Liver (tissue), 9 donors: ENCODE data around the gene ATXN10. TPM values are rescaled to one million over a fixed set of nuclear protein-coding genes. Genes with fewer than 3 reads are reported as not detected.
A peak's percentile ranks its signal among the peaks of the same experiment; 100 is the strongest.

Source experiments
- DNase-seq: peaks from one replicate; pipeline ENCODE4 v3.0.0-alpha.2; 2017; ENCODE audit warnings: low spot score
- H3K27ac ChIP-seq, 2 donors: one replicate each; pipeline ENCODE4 v1.7.0; 2013; ENCODE audit warnings: inconsistent platforms in 2 of 2, low read length in 2 of 2, control low read depth in 1 of 2, low read depth in 1 of 2, mild to moderate bottlenecking in 1 of 2
- H3K27me3 ChIP-seq, 4 donors: one replicate each; pipeline versions ENCODE4 v1.6.1 to v1.7.0; 2013; ENCODE audit warnings: low read length in 3 of 4, inconsistent platforms in 1 of 4, mild to moderate bottlenecking in 1 of 4, moderate library complexity in 1 of 4; ENCODE audit not compliant: control insufficient read depth in 4 of 4, insufficient read depth in 4 of 4
- H3K36me3 ChIP-seq, 4 donors: one replicate each; pipeline versions ENCODE4 v1.6.1 to v1.7.0; 2013; ENCODE audit warnings: low read length in 3 of 4, mild to moderate bottlenecking in 3 of 4, low read depth in 1 of 4, moderate library complexity in 1 of 4; ENCODE audit not compliant: control insufficient read depth in 4 of 4, insufficient read depth in 3 of 4
- H3K4me1 ChIP-seq, 4 donors: one replicate each; pipeline versions ENCODE4 v1.6.1 to v1.7.0; 2013; ENCODE audit warnings: low read length in 3 of 4, mild to moderate bottlenecking in 3 of 4, moderate library complexity in 1 of 4; ENCODE audit not compliant: control insufficient read depth in 4 of 4, insufficient read depth in 4 of 4
- H3K4me3 ChIP-seq, 3 donors: one replicate each; pipeline versions ENCODE4 v1.6.1 to v1.7.0; 2013; ENCODE audit warnings: low read length in 3 of 3, control low read depth in 1 of 3, low read depth in 1 of 3, mild to moderate bottlenecking in 1 of 3
- H3K9ac ChIP-seq, 2 donors: one replicate each; pipeline ENCODE4 v1.7.0; 2013; ENCODE audit warnings: low read length in 2 of 2, mild to moderate bottlenecking in 2 of 2, moderate library complexity in 2 of 2, control low read depth in 1 of 2, low read depth in 1 of 2
- H3K9me3 ChIP-seq, 4 donors: one replicate each; pipeline versions ENCODE4 v1.6.1 to v1.7.0; 2013; ENCODE audit warnings: low read length in 3 of 4; ENCODE audit not compliant: control insufficient read depth in 4 of 4
- FOXA1 ChIP-seq: IDR thresholded peaks from 2 replicates; pipeline ENCODE4 v1.6.1; 2016; ENCODE audit warnings: antibody characterized with exemption
- GABPA ChIP-seq, 2 donors: IDR thresholded peaks in 1 of 2; conservative IDR thresholded peaks in 1 of 2; 2 replicates each; pipeline ENCODE4 v1.6.1; 2016; ENCODE audit warnings: antibody characterized with exemption in 2 of 2, mild to moderate bottlenecking in 1 of 2, moderate library complexity in 1 of 2
- HNF4G ChIP-seq: IDR thresholded peaks from 2 replicates; pipeline ENCODE4 v1.6.1; 2016; ENCODE audit warnings: antibody characterized with exemption
- JUND ChIP-seq, 2 donors: IDR thresholded peaks; 2 replicates each; pipeline ENCODE4 v1.6.1; 2016; ENCODE audit warnings: antibody characterized with exemption in 2 of 2
- RAD21 ChIP-seq, 2 donors: IDR thresholded peaks; 2 replicates each; pipeline ENCODE4 v1.6.1; 2016; ENCODE audit warnings: antibody characterized with exemption in 2 of 2, mild to moderate bottlenecking in 2 of 2
- RXRA ChIP-seq, 2 donors: IDR thresholded peaks; 2 replicates each; pipeline ENCODE4 v1.6.1; 2017 to 2018; ENCODE audit warnings: antibody characterized with exemption in 2 of 2, mild to moderate bottlenecking in 1 of 2
- SP1 ChIP-seq: IDR thresholded peaks from 2 replicates; pipeline ENCODE4 v1.6.1; 2018; ENCODE audit warnings: antibody characterized with exemption, mild to moderate bottlenecking
- TAF1 ChIP-seq: conservative IDR thresholded peaks from 2 replicates; pipeline ENCODE4 v1.6.1; 2016; ENCODE audit warnings: antibody characterized with exemption, mild to moderate bottlenecking
- YY1 ChIP-seq: IDR thresholded peaks from 2 replicates; pipeline ENCODE4 v1.6.1; 2016; ENCODE audit warnings: antibody characterized with exemption, mild to moderate bottlenecking
- WGBS: extraction: QIAGEN DNeasy Blood & Tissue Kit; methylation state at CpG from one replicate; pipeline ENCODE4 v1.1.7; 2013; 5-methylcytosine and 5-hydroxymethylcytosine counted together
- polyA plus RNA-seq, 2 donors: library from polyadenylated mRNA; stranded (reverse) in 1 of 2; unstranded in 1 of 2; fragments of 200-250 nt in 1 of 2; fragments of >200 nt in 1 of 2; fragmentation: Nextera tagmentation in 1 of 2; extraction: Ambion mirVana in 1 of 2; gene quantifications; one replicate each; pipeline versions ENCODE4 v1.2.1 to v1.2.3, GENCODE V29; 2013 to 2015
- total RNA-seq, 2 donors: library from RNA; depleted of rRNA; stranded (reverse); fragments of >200 nt; gene quantifications; one replicate each; pipeline ENCODE4 v1.2.3, GENCODE V29; 2014
- TF ChIP-seq, protein P1 (sequence below): IDR thresholded peaks from 2 replicates; pipeline ENCODE4 v1.6.1; 2016; ENCODE audit warnings: antibody characterized with exemption, mild to moderate bottlenecking
- TF ChIP-seq, protein P2 (sequence below): fragments of 150-350 bp; IDR thresholded peaks from 2 replicates; pipeline ENCODE4 v1.5.1; 2017; ENCODE audit warnings: improper control_type of control experiment, low read depth, low read length; ENCODE audit not compliant: missing input control
- TF ChIP-seq, protein P3 (sequence below): IDR thresholded peaks from 2 replicates; pipeline ENCODE4 v1.6.1; 2016; ENCODE audit warnings: antibody characterized with exemption
- donor health status: healthy.
- donor health status: healthy.
- donor health status: healthy.
- donor health status: healthy.
- donor health status: healthy.

Gene ATXN10
- total and polyA plus RNA-seq, 4 donors = 34.9 to 100 (median 69.7) TPM

DNA sequence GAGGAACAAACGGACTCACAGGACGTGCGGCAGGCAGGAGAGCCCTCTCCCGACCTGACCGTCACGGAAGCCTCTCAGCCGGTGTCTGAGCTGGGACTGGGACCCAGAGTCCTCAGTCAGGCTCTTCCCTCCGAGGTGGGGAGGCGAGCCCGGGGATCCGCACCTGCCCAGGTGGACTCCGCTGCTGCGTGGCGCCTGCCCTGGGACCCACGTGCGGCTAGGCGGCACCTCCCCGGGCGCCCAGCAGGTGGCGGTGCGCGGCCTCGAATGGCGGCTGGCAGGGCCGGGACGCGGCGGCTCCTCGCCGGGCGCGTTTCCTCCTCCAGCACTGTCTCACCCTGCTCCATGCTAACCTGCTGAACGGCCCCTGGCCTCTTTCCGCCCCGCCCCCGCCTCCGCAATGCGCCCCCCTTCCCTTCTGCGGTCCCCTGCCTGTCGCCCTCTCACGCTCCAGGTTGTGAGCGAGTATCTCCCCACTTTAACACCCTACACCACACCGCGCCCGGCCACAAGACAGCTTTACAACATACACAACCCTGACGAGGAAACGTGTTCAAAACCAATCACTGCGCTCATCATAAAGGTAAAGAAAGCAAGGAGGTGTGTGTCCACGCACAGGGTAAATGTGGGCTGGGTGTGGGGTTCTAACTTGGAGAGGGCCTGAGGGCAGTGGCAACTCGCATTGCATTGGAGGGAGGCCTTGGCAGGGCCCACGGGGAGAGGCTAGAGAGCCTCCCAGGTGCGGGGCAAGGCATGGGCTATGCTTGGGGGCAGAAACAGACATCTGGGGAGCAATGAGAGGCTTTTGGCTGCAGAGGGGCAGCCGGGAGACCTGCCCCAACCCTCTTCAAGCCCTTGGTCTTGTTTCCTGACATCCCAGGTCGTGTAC lies 25.9 kb upstream of the ATXN10 start:
- Histone ChIP-seq H3K9me3 (no peaks in the 10 kb centered on the region), H3K36me3 (no peaks in the 10 kb centered on the region), H3K27me3 (no peaks in the 10 kb centered on the region), H3K27ac (no peak overlapping the region), H3K9ac (no peak overlapping the region), H3K4me3 (no peak overlapping the region), H3K4me1 (peaks cover 0 to 6% (median 0%) of the 10 kb centered on the region in 4 donors)
- WGBS = 23% methylated on average over 54 of the region's 54 CpGs
- peak; percentile 84 for DNase-seq
- TF ChIP-seq GABPA (IDR thresholded peaks at IDR 0.05 in 1 of 2, conservative IDR thresholded peaks at IDR 0.05 in 1 of 2) (no peak), JUND (IDR thresholded peaks at IDR 0.05) (no peak), FOXA1 (no peak), SP1 (no peak), RAD21 (IDR thresholded peaks at IDR 0.05) (peak; percentile 70 to 85), YY1 (no peak), RXRA (IDR thresholded peaks at IDR 0.05) (no peak), HNF4G (no peak)
- TF ChIP-seq, protein P1, sequence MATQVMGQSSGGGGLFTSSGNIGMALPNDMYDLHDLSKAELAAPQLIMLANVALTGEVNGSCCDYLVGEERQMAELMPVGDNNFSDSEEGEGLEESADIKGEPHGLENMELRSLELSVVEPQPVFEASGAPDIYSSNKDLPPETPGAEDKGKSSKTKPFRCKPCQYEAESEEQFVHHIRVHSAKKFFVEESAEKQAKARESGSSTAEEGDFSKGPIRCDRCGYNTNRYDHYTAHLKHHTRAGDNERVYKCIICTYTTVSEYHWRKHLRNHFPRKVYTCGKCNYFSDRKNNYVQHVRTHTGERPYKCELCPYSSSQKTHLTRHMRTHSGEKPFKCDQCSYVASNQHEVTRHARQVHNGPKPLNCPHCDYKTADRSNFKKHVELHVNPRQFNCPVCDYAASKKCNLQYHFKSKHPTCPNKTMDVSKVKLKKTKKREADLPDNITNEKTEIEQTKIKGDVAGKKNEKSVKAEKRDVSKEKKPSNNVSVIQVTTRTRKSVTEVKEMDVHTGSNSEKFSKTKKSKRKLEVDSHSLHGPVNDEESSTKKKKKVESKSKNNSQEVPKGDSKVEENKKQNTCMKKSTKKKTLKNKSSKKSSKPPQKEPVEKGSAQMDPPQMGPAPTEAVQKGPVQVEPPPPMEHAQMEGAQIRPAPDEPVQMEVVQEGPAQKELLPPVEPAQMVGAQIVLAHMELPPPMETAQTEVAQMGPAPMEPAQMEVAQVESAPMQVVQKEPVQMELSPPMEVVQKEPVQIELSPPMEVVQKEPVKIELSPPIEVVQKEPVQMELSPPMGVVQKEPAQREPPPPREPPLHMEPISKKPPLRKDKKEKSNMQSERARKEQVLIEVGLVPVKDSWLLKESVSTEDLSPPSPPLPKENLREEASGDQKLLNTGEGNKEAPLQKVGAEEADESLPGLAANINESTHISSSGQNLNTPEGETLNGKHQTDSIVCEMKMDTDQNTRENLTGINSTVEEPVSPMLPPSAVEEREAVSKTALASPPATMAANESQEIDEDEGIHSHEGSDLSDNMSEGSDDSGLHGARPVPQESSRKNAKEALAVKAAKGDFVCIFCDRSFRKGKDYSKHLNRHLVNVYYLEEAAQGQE = no peak
- TF ChIP-seq, protein P2, sequence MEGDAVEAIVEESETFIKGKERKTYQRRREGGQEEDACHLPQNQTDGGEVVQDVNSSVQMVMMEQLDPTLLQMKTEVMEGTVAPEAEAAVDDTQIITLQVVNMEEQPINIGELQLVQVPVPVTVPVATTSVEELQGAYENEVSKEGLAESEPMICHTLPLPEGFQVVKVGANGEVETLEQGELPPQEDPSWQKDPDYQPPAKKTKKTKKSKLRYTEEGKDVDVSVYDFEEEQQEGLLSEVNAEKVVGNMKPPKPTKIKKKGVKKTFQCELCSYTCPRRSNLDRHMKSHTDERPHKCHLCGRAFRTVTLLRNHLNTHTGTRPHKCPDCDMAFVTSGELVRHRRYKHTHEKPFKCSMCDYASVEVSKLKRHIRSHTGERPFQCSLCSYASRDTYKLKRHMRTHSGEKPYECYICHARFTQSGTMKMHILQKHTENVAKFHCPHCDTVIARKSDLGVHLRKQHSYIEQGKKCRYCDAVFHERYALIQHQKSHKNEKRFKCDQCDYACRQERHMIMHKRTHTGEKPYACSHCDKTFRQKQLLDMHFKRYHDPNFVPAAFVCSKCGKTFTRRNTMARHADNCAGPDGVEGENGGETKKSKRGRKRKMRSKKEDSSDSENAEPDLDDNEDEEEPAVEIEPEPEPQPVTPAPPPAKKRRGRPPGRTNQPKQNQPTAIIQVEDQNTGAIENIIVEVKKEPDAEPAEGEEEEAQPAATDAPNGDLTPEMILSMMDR = peak; percentile 96
- TF ChIP-seq, protein P3, sequence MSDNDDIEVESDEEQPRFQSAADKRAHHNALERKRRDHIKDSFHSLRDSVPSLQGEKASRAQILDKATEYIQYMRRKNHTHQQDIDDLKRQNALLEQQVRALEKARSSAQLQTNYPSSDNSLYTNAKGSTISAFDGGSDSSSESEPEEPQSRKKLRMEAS = no peak

DNA sequence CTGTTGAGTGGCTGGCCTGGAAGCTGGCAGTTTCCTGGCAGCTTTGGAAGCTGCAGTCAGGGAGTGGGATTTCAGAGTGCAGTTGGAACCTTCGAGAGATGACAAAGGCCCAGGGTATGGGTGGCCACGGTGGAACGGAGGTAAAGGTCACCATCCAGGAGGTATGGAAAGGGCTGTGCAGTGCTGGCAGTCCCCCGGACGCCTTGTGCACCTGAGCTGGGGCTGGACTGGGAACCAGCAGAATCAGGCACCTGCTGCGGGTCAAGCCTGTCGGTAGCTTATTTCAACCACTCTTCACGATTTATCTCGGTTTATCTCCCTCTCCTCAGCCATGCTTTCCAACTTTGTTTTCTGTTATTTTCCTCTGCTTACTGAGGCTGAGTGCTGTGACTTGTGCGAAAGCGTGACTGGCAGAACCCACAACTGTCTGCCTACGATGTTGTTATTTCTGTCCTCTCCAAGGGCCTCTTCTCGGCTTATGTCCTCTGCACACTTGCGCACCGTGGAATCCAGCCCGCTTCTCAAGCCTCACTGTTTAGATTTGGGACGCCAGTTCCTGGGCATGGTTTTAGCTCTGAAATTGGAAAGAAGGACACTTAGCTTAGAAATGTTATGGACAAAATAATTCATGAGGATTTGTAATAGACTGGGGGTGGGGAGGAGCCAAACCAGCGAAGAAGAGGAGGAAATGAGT lies 24.0 kb upstream of the ATXN10 start:
- Histone ChIP-seq H3K4me1 (peaks cover 0 to 6% (median 0%) of the 10 kb centered on the region in 4 donors), H3K27me3 (no peaks in the 10 kb centered on the region), H3K9ac (no peak overlapping the region), H3K27ac (no peak overlapping the region), H3K36me3 (no peaks in the 10 kb centered on the region), H3K9me3 (no peaks in the 10 kb centered on the region), H3K4me3 (no peak overlapping the region)
- TF ChIP-seq RXRA (IDR thresholded peaks at IDR 0.05) = no peak
- no peak for TF ChIP-seq GABPA (IDR thresholded peaks at IDR 0.05 in 1 of 2, conservative IDR thresholded peaks at IDR 0.05 in 1 of 2)
- TF ChIP-seq, protein P1 = no peak
- TF ChIP-seq HNF4G = no peak
- no peak for TF ChIP-seq TAF1
- DNase-seq = no peak
- WGBS = 92% methylated on average over 18 of the region's 18 CpGs
